Aortic smooth muscle cell (primary cell): Measurements from ENCODE around the gene WSCD2. TPM values are rescaled to one million over a fixed set of nuclear protein-coding genes. Genes with fewer than 3 reads are reported as not detected.

ENCODE experiments used
- total RNA-seq: library from RNA; depleted of rRNA; stranded (reverse); fragments of >200 nt; gene quantifications from 2 replicates; pipeline ENCODE4 v1.2.3, GENCODE V29; 2014

WSCD2 gene
- total RNA-seq, result under 0.01 and 0.06 TPM in 2 replicates

DNA sequence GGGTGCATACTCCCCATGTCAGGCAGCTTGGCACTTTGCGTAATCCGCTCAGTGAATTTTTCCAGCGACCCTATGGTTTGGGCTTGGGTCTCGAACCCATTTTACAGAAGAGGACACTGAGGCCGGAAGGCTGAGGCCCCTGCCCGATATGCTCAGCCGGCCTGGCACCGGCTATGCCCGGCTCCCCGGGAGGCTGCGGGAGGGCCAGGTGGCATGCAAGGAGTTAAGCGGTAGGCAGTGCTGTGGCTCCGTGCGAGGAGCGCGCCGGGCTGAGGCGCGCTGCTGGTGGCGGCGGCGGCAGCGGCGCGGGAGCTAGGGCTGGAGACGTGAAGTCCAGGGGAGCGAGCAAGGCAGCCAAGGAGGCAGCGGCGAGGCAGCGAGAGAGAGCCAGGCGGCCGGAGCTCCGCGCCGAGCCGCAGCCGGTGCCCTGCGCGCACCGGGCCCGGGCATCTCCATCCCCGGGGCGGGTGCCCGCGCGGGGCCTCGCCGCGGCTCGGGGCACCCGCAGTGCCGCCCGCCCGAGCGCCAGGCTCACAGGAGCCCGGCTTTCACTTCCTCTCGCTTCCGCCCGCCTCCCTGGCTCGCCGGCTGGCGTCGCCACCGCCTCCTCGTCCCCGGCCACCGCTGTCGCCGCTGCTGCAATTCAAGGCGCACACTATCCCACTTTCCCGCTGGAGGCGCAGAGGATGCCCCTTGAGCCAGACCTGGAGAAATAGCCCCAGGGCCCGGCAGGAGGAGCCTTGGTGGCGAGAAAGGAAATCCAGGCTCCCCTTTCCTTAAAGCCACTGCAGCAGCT is at the start of gene WSCD2:
Gene WSCD2 (plus strand): TSS at position 272 of the 796 bp plus-strand sequence. CDS start 66,545 bp downstream, outside the sequence.

Other genes starting within 250 kb of the WSCD2 start
- 6.5 and 15.3 TPM in 2 replicates for gene CMKLR1, start 210.0 kb downstream of the WSCD2 start, total RNA-seq